Panc1 (cell line): ENCODE results near the gene CNOT6L. TPM values are rescaled to one million over a fixed set of nuclear protein-coding genes. Genes with fewer than 3 reads are reported as not detected.

Experiments
- ATAC-seq: fragments of 200-7000 bp; cut with Tn5 transposase; 2 replicates; pipeline ENCODE4 v1.9.1; 2020; ENCODE audit warnings: mild to moderate bottlenecking, moderate library complexity
- BruUV-seq: library from RNA; stranded (reverse); fragments of 400-500 nt; replicated peaks from 2 replicates; lab custom pipeline; 2021; lab: Mats Ljungman, UMichigan
- CTCF ChIA-PET: fragments of 300-600 bp; sonication (Branson Sonifier 250); formaldehyde crosslinking; loops from one replicate; lab custom pipeline; 2022; ENCODE audit warnings: antibody characterized with exemption; lab: Charles Lee
- POLR2A ChIA-PET: fragments of 300-600 bp; sonication (Branson Sonifier 250); formaldehyde crosslinking; loops from one replicate; lab custom pipeline; 2022; ENCODE audit warnings: antibody characterized with exemption; lab: Charles Lee
- DNase-seq: peaks from one replicate; pipeline ENCODE4 v3.0.0-alpha.2; 2010; ENCODE audit warnings: low read depth, low spot score
- H3K27ac ChIP-seq: 2 replicates; pipeline ENCODE4 v1.5.1; 2011; ENCODE audit warnings: mild to moderate bottlenecking, low read length, inconsistent platforms
- H3K27me3 ChIP-seq: fragments of 200-500 bp; sonication (Bioruptor generic); 2 replicates; pipeline ENCODE4 v1.6.0; 2014; ENCODE audit warnings: low read length, inconsistent platforms; ENCODE audit not compliant: control insufficient read depth, insufficient read depth
- H3K36me3 ChIP-seq: fragments of 200-500 bp; sonication (Bioruptor generic); 2 replicates; pipeline ENCODE4 v1.5.1; 2014; ENCODE audit warnings: inconsistent platforms, mild to moderate bottlenecking, low read length, moderate library complexity; ENCODE audit not compliant: control insufficient read depth, insufficient read depth
- H3K4me1 ChIP-seq: 2 replicates; pipeline ENCODE4 v1.5.1; 2011; ENCODE audit warnings: inconsistent platforms, mild to moderate bottlenecking, low read length, moderate library complexity; ENCODE audit not compliant: control insufficient read depth, insufficient read depth
- H3K4me3 ChIP-seq, 2 experiments: 2 replicates each; pipeline ENCODE4 v1.5.1; 2011 to 2012; ENCODE audit warnings: low read depth in 2 of 2, low read length in 2 of 2, mild to moderate bottlenecking in 2 of 2, inconsistent platforms in 1 of 2, moderate library complexity in 1 of 2
- H3K9me3 ChIP-seq: fragments of 200-500 bp; sonication (Bioruptor generic); 2 replicates; pipeline ENCODE4 v1.5.1; 2014; ENCODE audit warnings: low read depth, mild to moderate bottlenecking, inconsistent platforms, low read length, moderate library complexity; ENCODE audit not compliant: control insufficient read depth, insufficient read depth
- POLR2AphosphoS5 ChIP-seq: IDR thresholded peaks from 2 replicates; pipeline ENCODE4 v1.6.1; 2012; ENCODE audit warnings: mild to moderate bottlenecking, low read depth, low read length, moderate library complexity
- REST ChIP-seq, 2 experiments: IDR thresholded peaks; 2 replicates each; pipeline ENCODE4 v1.6.1; 2011 to 2012; ENCODE audit warnings: low read depth in 2 of 2, control low read depth in 1 of 2, low read length in 1 of 2, mild to moderate bottlenecking in 1 of 2, moderate library complexity in 1 of 2; ENCODE audit not compliant: insufficient read depth in 1 of 2
- SIN3A ChIP-seq: IDR thresholded peaks from 2 replicates; pipeline ENCODE4 v1.6.1; 2012; ENCODE audit warnings: low read depth, mild to moderate bottlenecking, low read length, moderate library complexity, borderline replicate concordance; ENCODE audit not compliant: insufficient read depth
- TCF7L2 ChIP-seq: IDR thresholded peaks from 2 replicates; pipeline ENCODE4 v1.6.1; 2011; ENCODE audit warnings: mild to moderate bottlenecking, low read depth, low read length, inconsistent platforms
- in situ Hi-C: cut with HindIII; loops from 2 replicates; pipeline ENCODE4 v1.10.0; 2016; ENCODE audit warnings: low sequenced_read_pairs, low pct_unique_long_range_greater_than_20kb
- intact Hi-C: fragments of 100-400 bp; cut with micrococcal nuclease; formaldehyde crosslinking; loops from one replicate; pipeline ENCODE4 v1.10.0; 2022; ENCODE audit not compliant: unreplicated experiment
- total RNA-seq: library from RNA; stranded (reverse); gene quantifications from one replicate; pipeline ENCODE4 v1.2.1, GENCODE V29; 2021; ENCODE audit not compliant: unreplicated experiment
- TF ChIP-seq, protein P1 (sequence below): fragments of 450-650 bp; IDR thresholded peaks from 2 replicates; pipeline ENCODE4 v1.5.1; 2017; ENCODE audit warnings: mild to moderate bottlenecking

The CNOT6L gene
- total RNA-seq, 1 experiment from 2014 or later = 18.3 TPM

DNA sequence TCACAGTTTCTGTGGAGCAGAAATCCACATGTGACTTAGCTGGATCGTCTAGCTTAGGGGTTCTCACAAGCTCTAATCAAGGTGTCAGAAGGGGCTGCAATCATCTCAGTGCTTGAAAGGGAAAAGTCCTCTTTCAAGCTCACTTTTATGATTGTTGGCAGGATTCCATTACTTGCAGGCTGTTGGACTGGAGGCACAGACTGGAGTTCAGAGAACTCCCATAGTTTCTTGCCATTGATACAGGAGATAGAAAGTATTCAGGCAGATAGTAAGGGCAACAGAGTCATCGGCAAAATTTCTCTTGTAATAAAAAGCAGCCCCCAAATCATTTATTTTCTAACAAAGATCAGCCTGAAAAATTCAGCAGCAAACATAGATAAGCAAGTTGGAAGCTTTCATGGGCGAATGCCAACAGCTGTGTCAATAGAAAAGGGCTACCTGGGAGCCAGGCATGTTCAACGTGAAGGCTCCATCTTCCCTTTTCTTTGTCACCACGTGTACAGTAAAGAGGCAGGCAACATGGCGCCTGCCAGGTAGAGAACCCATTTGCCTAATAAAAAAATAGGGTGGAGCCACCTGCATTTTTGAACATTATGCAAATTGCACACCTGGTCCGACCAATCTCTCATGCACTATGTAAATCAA, 149.1 kb downstream of the CNOT6L start:
- no peak overlapping the region for H3K4me3 ChIP-seq
- ATAC-seq = no peak
- in situ Hi-C loops = no loop called here
- H3K9me3 ChIP-seq = no peaks in the 10 kb centered on the region
- DNase-seq = no peak
- H3K36me3 ChIP-seq = no peaks in the 10 kb centered on the region
- no peaks in the 10 kb centered on the region for H3K27me3 ChIP-seq
- H3K4me1 ChIP-seq = no peaks in the 10 kb centered on the region
- ChIA-PET CTCF (no interaction called here), POLR2A (no interaction called here)
- H3K27ac ChIP-seq = no peak overlapping the region
- TF ChIP-seq TCF7L2 (no peak), POLR2AphosphoS5 (no peak), SIN3A (no peak), REST (IDR thresholded peaks at IDR 0.05; ENCODE audit: insufficient read depth in 1 of 2, low read depth in 2 of 2, low read length in 1 of 2) (no peak)
- TF ChIP-seq, protein P1, sequence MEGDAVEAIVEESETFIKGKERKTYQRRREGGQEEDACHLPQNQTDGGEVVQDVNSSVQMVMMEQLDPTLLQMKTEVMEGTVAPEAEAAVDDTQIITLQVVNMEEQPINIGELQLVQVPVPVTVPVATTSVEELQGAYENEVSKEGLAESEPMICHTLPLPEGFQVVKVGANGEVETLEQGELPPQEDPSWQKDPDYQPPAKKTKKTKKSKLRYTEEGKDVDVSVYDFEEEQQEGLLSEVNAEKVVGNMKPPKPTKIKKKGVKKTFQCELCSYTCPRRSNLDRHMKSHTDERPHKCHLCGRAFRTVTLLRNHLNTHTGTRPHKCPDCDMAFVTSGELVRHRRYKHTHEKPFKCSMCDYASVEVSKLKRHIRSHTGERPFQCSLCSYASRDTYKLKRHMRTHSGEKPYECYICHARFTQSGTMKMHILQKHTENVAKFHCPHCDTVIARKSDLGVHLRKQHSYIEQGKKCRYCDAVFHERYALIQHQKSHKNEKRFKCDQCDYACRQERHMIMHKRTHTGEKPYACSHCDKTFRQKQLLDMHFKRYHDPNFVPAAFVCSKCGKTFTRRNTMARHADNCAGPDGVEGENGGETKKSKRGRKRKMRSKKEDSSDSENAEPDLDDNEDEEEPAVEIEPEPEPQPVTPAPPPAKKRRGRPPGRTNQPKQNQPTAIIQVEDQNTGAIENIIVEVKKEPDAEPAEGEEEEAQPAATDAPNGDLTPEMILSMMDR = no peak
- BruUV-seq = no TSS peak
- intact Hi-C loops = no loop called here

- BruUV-seq = no TSS peak
- no peak for ATAC-seq
- CTCF ChIA-PET = no interaction called here
- in situ Hi-C loops (no loop called here), intact Hi-C loops (no loop called here)
- H3K27me3 ChIP-seq = no peaks in the 10 kb centered on the region
- H3K9me3 ChIP-seq = no peaks in the 10 kb centered on the region
- TF ChIP-seq POLR2AphosphoS5 = no peak
- no peak for TF ChIP-seq REST (IDR thresholded peaks at IDR 0.05; ENCODE audit: insufficient read depth in 1 of 2, low read depth in 2 of 2, low read length in 1 of 2)
- no peak for TF ChIP-seq TCF7L2
- no peak for TF ChIP-seq SIN3A
- TF ChIP-seq, protein P1 = no peak
- no peak overlapping the region for H3K4me3 ChIP-seq
- no peak for DNase-seq
- no peaks in the 10 kb centered on the region for H3K4me1 ChIP-seq
- H3K36me3 ChIP-seq = no peaks in the 10 kb centered on the region
- H3K27ac ChIP-seq = no peak overlapping the region
- POLR2A ChIA-PET = no interaction called here
Measured at GRCh38 chr4:77665381-77666069, 153.6 kb downstream of the CNOT6L start.
